Pancreas (tissue), 10 donors: ENCODE results near the gene ROBO1. TPM values are rescaled to one million over a fixed set of nuclear protein-coding genes. Genes with fewer than 3 reads are reported as not detected.

Experiments used
- ATAC-seq, 4 donors: fragments of 200-7000 bp; cut with Tn5 transposase; one replicate each; pipeline versions ENCODE4 v1.8.0 to v1.9.1; 2020; ENCODE audit warnings: mild to moderate bottlenecking in 4 of 4, moderate library complexity in 4 of 4
- DNase-seq, 6 donors: peaks; one replicate each; pipeline ENCODE4 v3.0.0-alpha.2; 2020
- FAIRE-seq: peaks from 2 replicates; lab custom pipeline; 2012; peaks lifted over from hg19 to GRCh38; lab: Jason Lieb, UNC
- H3K27ac ChIP-seq, 4 donors: fragments of 200-600 bp; sonication (generic); 1 replicate in 3 of 4; 2 replicates in 1 of 4; pipeline versions ENCODE4 v1.5.0 to v1.8.0; 2020
- H3K27me3 ChIP-seq, 4 donors: fragments of 200-600 bp; one replicate each; pipeline ENCODE4 v1.8.0; 2021
- H3K36me3 ChIP-seq, 3 donors: fragments of 200-600 bp; sonication (generic) in 1 of 3; one replicate each; pipeline versions ENCODE4 v1.5.0 to v1.8.0; 2020 to 2021
- H3K4me1 ChIP-seq, 3 donors: fragments of 200-600 bp; one replicate each; pipeline ENCODE4 v1.8.0; 2021
- H3K4me3 ChIP-seq, 4 donors: fragments of 200-600 bp; sonication (generic) in 2 of 4; one replicate each; pipeline versions ENCODE4 v1.5.0 to v1.8.0; 2020 to 2021
- H3K9me3 ChIP-seq, 4 donors: fragments of 200-600 bp; one replicate each; pipeline ENCODE4 v1.8.0; 2021
- CTCF ChIP-seq, 4 donors: fragments of 200-600 bp; sonication (generic) in 3 of 4; IDR thresholded peaks; one replicate each; pipeline versions ENCODE4 v1.5.0 to v1.8.0; 2021; ENCODE audit warnings: antibody characterized with exemption in 4 of 4
- WGBS, 2 donors: extraction: QIAGEN DNeasy Blood & Tissue Kit; methylation state at CpG; one replicate each; pipeline ENCODE4 v1.1.7; 2013; 5-methylcytosine and 5-hydroxymethylcytosine counted together
- intact Hi-C, 3 donors: fragments of 100-400 bp; cut with DNase I; formaldehyde crosslinking; loops; one replicate each; pipeline versions ENCODE4 v1.11.1 to v1.14.2; 2022
- polyA plus RNA-seq, 2 donors: library from polyadenylated mRNA; stranded (reverse); fragments of 200-250 nt; gene quantifications; one replicate each; pipeline ENCODE4 v1.2.3, GENCODE V29; 2013
- total RNA-seq, 6 donors: library from RNA; stranded (reverse); fragmentation: NEBNext Ultra II Directional in 4 of 6; extraction: Animal tissue kit (Norgen Biotek cat#: 25700) in 4 of 6; gene quantifications; one replicate each; pipeline versions ENCODE4 v1.2.1 to v1.2.4, GENCODE V29; 2021 to 2023
- donor health status: healthy with polysubstance abuse.
- donor health status: DM: no; HTN: no; CAD: no; lungs with moderate emphysema.
- donor health status: DM: no; HTN: no; CAD: no.
- donor health status: control.
- donor health status: control.
- donor health status: Bipolar disorder and iron deficiency.
- donor health status: DM: yes; HTN: yes; CAD: no.
- donor health status: DM: no; HTN: no; CAD: no.
- donor health status: DM: no; HTN: no; CAD: no.
- donor health status: DM: yes; HTN: yes; CAD: no.

The ROBO1 gene
- total and polyA plus RNA-seq, 8 donors, result 0.51 to 8.5 (median 2.8) TPM

GRCh38 chr3:79414035-79414434 lies 353.8 kb downstream of the ROBO1 start:
- 48 to 68% methylated on average over 1 of the region's 1 CpG for WGBS, 2 donors
- no peak for TF ChIP-seq CTCF (IDR thresholded peaks at IDR 0.05)
- no peaks in the 10 kb centered on the region for H3K27me3 ChIP-seq
- H3K4me3 ChIP-seq, result no peak overlapping the region
- H3K9me3 ChIP-seq, result no peaks in the 10 kb centered on the region
- H3K4me1 ChIP-seq, result no peaks in the 10 kb centered on the region
- no peak for ATAC-seq
- intact Hi-C loops, result no loop called here
- H3K36me3 ChIP-seq, result no peaks in the 10 kb centered on the region
- DNase-seq, result no peak
- H3K27ac ChIP-seq, result no peak overlapping the region
- no peak for FAIRE-seq

- no peaks in the 10 kb centered on the region for H3K36me3 ChIP-seq
- no peaks in the 10 kb centered on the region for H3K27me3 ChIP-seq
- H3K9me3 ChIP-seq, result no peaks in the 10 kb centered on the region
- intact Hi-C loops, result no loop called here
- no peak for ATAC-seq
- FAIRE-seq, result no peak
- no peaks in the 10 kb centered on the region for H3K4me1 ChIP-seq
- DNase-seq, result no peak
- H3K4me3 ChIP-seq, result no peak overlapping the region
- TF ChIP-seq CTCF (IDR thresholded peaks at IDR 0.05), result no peak
- WGBS, 2 donors, result 0 to 4% methylated on average over 1 of the region's 1 CpG
- no peak overlapping the region for H3K27ac ChIP-seq
Measured at GRCh38 chr3:79412537-79412936, 355.3 kb downstream of the ROBO1 start.

- H3K4me1 ChIP-seq, result no peaks in the 10 kb centered on the region
- H3K9me3 ChIP-seq, result no peaks in the 10 kb centered on the region
- WGBS, 2 donors, result 47 to 63% methylated on average over 2 of the region's 2 CpGs
- no peak for TF ChIP-seq CTCF (IDR thresholded peaks at IDR 0.05)
- intact Hi-C loops, result no loop called here
- no peak for DNase-seq
- H3K27ac ChIP-seq, result no peak overlapping the region
- no peaks in the 10 kb centered on the region for H3K36me3 ChIP-seq
- H3K27me3 ChIP-seq, result no peaks in the 10 kb centered on the region
- no peak for FAIRE-seq
- H3K4me3 ChIP-seq, result no peak overlapping the region
- no peak for ATAC-seq
Measured at GRCh38 chr3:79410617-79411016, 357.2 kb downstream of the ROBO1 start.

GRCh38 chr3:79410136-79410535 lies 357.7 kb downstream of the ROBO1 start:
- ATAC-seq (no peak), FAIRE-seq (no peak), DNase-seq (no peak)
- Histone ChIP-seq H3K36me3 (no peaks in the 10 kb centered on the region), H3K9me3 (no peaks in the 10 kb centered on the region), H3K4me3 (no peak overlapping the region), H3K27me3 (no peaks in the 10 kb centered on the region), H3K4me1 (no peaks in the 10 kb centered on the region), H3K27ac (no peak overlapping the region)
- WGBS, 2 donors, result 54 to 60% methylated on average over 2 of the region's 2 CpGs
- intact Hi-C loops, result no loop called here
- TF ChIP-seq CTCF (IDR thresholded peaks at IDR 0.05), result no peak

- intact Hi-C loops, result no loop called here
- WGBS, 2 donors, result 60 to 84% methylated on average over 2 of the region's 2 CpGs
- FAIRE-seq (no peak), DNase-seq (no peak), ATAC-seq (no peak)
- Histone ChIP-seq H3K4me1 (no peaks in the 10 kb centered on the region), H3K4me3 (no peak overlapping the region), H3K27me3 (no peaks in the 10 kb centered on the region), H3K27ac (no peak overlapping the region), H3K36me3 (no peaks in the 10 kb centered on the region), H3K9me3 (no peaks in the 10 kb centered on the region)
- no peak for TF ChIP-seq CTCF (IDR thresholded peaks at IDR 0.05)
Measured at GRCh38 chr3:79406175-79406574, 361.6 kb downstream of the ROBO1 start.
